IMR-90 (cell line): ENCODE measurements around the gene GRK5. TPM values are rescaled to one million over a fixed set of nuclear protein-coding genes. Genes with fewer than 3 reads are reported as not detected.

Experiments used
- ATAC-seq: fragments of 200-7000 bp; cut with Tn5 transposase; 2 replicates; pipeline ENCODE4 v1.9.1; 2020; ENCODE audit warnings: low read depth, mild to moderate bottlenecking, moderate library complexity
- BruUV-seq: library from RNA; stranded (reverse); fragments of 400-500 nt; replicated peaks from 2 replicates; lab custom pipeline; 2021; lab: Mats Ljungman, UMichigan
- CTCF ChIA-PET: fragments of 300-600 bp; formaldehyde crosslinking; extraction: SDS; loops from one replicate; lab custom pipeline; 2021; ENCODE audit warnings: antibody characterized with exemption; lab: Yijun Ruan, JAX
- POLR2A ChIA-PET: fragments of 300-600 bp; sonication (Branson Sonifier 250); formaldehyde crosslinking; loops from one replicate; lab custom pipeline; 2022; ENCODE audit warnings: antibody characterized with exemption; ENCODE audit not compliant: unreplicated experiment; lab: Charles Lee
- DNase-seq: peaks from one replicate; pipeline ENCODE4 v3.0.0; 2013
- H2AFZ ChIP-seq: replicated peaks from 2 replicates; pipeline ENCODE3; 2013; ENCODE audit warnings: low read length, mild to moderate bottlenecking; ENCODE audit not compliant: poor library complexity
- H2AK5ac ChIP-seq: 2 replicates; pipeline ENCODE4 v1.6.1; 2013; ENCODE audit warnings: low read depth, low read length, inconsistent platforms
- H2AK9ac ChIP-seq: replicated peaks from 2 replicates; pipeline ENCODE3; 2013; ENCODE audit warnings: mild to moderate bottlenecking, low read depth, low read length, moderate library complexity; ENCODE audit not compliant: poor library complexity
- H2BK120ac ChIP-seq: 2 replicates; pipeline ENCODE4 v1.6.1; 2013; ENCODE audit warnings: low read depth, low read length, inconsistent platforms
- H2BK15ac ChIP-seq: 3 replicates; pipeline ENCODE4 v1.6.1; 2013; ENCODE audit warnings: low read depth, low read length, inconsistent platforms
- H2BK20ac ChIP-seq: 2 replicates; pipeline ENCODE4 v1.6.1; 2013; ENCODE audit warnings: low read depth, mild to moderate bottlenecking, inconsistent platforms, low read length, moderate library complexity
- H2BK5ac ChIP-seq: 2 replicates; pipeline ENCODE4 v1.6.1; 2013; ENCODE audit warnings: mild to moderate bottlenecking, low read depth, low read length, inconsistent platforms; ENCODE audit not compliant: poor library complexity, severe bottlenecking
- H3K14ac ChIP-seq: replicated peaks from 2 replicates; pipeline ENCODE4 v1.6.1; 2013; ENCODE audit warnings: low read depth, low read length, inconsistent platforms
- H3K18ac ChIP-seq: 2 replicates; pipeline ENCODE4 v1.6.1; 2013; ENCODE audit warnings: low read depth, low read length, control low read depth
- H3K23ac ChIP-seq: 2 replicates; pipeline ENCODE4 v1.6.1; 2013; ENCODE audit warnings: low read depth, low read length, inconsistent platforms
- H3K27ac ChIP-seq: 2 replicates; pipeline ENCODE4 v1.5.1; 2013; ENCODE audit warnings: mild to moderate bottlenecking, control low read depth, low read length; ENCODE audit not compliant: insufficient read depth
- H3K27me3 ChIP-seq: 2 replicates; pipeline ENCODE4 v1.6.1; 2013; ENCODE audit warnings: low read length; ENCODE audit not compliant: control insufficient read depth, insufficient read depth
- H3K36me3 ChIP-seq: 2 replicates; pipeline ENCODE4 v1.6.1; 2013; ENCODE audit warnings: low read length, mixed read lengths; ENCODE audit not compliant: control insufficient read depth, insufficient read depth
- H3K4ac ChIP-seq: 2 replicates; pipeline ENCODE4 v1.6.1; 2013; ENCODE audit warnings: low read depth, low read length, inconsistent platforms
- H3K4me1 ChIP-seq: 2 replicates; pipeline ENCODE4 v1.6.1; 2013; ENCODE audit warnings: low read length, mixed read lengths; ENCODE audit not compliant: control insufficient read depth, insufficient read depth
- H3K4me2 ChIP-seq: 2 replicates; pipeline ENCODE4 v1.6.1; 2013; ENCODE audit warnings: low read depth, mild to moderate bottlenecking, control low read depth, low read length, moderate library complexity
- H3K4me3 ChIP-seq: 2 replicates; pipeline ENCODE4 v1.5.1; 2013; ENCODE audit warnings: low read depth, mild to moderate bottlenecking, control low read depth, low read length, moderate library complexity; ENCODE audit not compliant: insufficient read depth
- H3K56ac ChIP-seq: 2 replicates; pipeline ENCODE4 v1.6.1; 2013; ENCODE audit warnings: low read length, inconsistent platforms; ENCODE audit not compliant: insufficient read depth; ENCODE audit errors: extremely low read depth
- H3K79me1 ChIP-seq, 2 experiments: 2 replicates each; pipeline ENCODE4 v1.6.1; 2013; ENCODE audit warnings: low read length in 2 of 2, inconsistent platforms in 1 of 2, low read depth in 1 of 2
- H3K9ac ChIP-seq: 2 replicates; pipeline ENCODE4 v1.6.1; 2013; ENCODE audit warnings: low read depth, low read length, control low read depth
- H3K9me1 ChIP-seq: 2 replicates; pipeline ENCODE4 v1.6.1; 2013; ENCODE audit warnings: low read length, inconsistent platforms; ENCODE audit not compliant: insufficient read depth
- H3K9me3 ChIP-seq: 2 replicates; pipeline ENCODE4 v1.6.1; 2013; ENCODE audit warnings: low read length; ENCODE audit not compliant: control insufficient read depth, insufficient read depth
- H4K20me1 ChIP-seq: 2 replicates; pipeline ENCODE4 v1.6.1; 2013; ENCODE audit warnings: low read length, inconsistent platforms; ENCODE audit not compliant: insufficient read depth
- H4K5ac ChIP-seq: 2 replicates; pipeline ENCODE4 v1.6.1; 2013; ENCODE audit warnings: mild to moderate bottlenecking, low read depth, low read length, control low read depth
- H4K8ac ChIP-seq, 2 experiments: 2 replicates each; pipeline ENCODE4 v1.6.1; 2013; ENCODE audit warnings: low read depth in 2 of 2, low read length in 2 of 2, control low read depth in 1 of 2, inconsistent platforms in 1 of 2
- H4K91ac ChIP-seq: 2 replicates; pipeline ENCODE4 v1.6.1; 2013; ENCODE audit warnings: low read depth, low read length, inconsistent platforms; ENCODE audit not compliant: insufficient read depth
- ELK1 ChIP-seq: fragments of 150-350 bp; IDR thresholded peaks from 2 replicates; pipeline ENCODE4 v1.6.1; 2016; ENCODE audit warnings: low read depth, mild to moderate bottlenecking, low read length, moderate library complexity, borderline replicate concordance
- FOS ChIP-seq: fragments of 150-350 bp; IDR thresholded peaks from 2 replicates; pipeline ENCODE4 v1.6.1; 2016; ENCODE audit warnings: low read depth, low read length
- MAZ ChIP-seq: IDR thresholded peaks from 2 replicates; pipeline ENCODE4 v1.6.1; 2012; ENCODE audit warnings: low read depth, mild to moderate bottlenecking, low read length, improper control_type of control experiment, moderate library complexity, borderline replicate concordance
- RAD21 ChIP-seq: IDR thresholded peaks from 2 replicates; pipeline ENCODE4 v1.6.1; 2012; ENCODE audit warnings: low read length, improper control_type of control experiment
- RFX5 ChIP-seq: IDR thresholded peaks from 2 replicates; pipeline ENCODE4 v1.8.0; 2012; ENCODE audit warnings: low read depth, mild to moderate bottlenecking, low read length, moderate library complexity
- USF2 ChIP-seq: fragments of 150-350 bp; IDR thresholded peaks from 2 replicates; pipeline ENCODE4 v1.6.1; 2017; ENCODE audit warnings: mild to moderate bottlenecking, antibody characterized with exemption, low read length, low read depth
- WGBS, 2 experiments: methylation state at CpG; one replicate each; pipeline versions ENCODE4 v1.1.5 to v1.1.7; 2013; ENCODE audit warnings: missing lambda C conversion rate in 2 of 2; ENCODE audit not compliant: insufficient read length in 1 of 2; ENCODE audit errors: extremely low coverage in 2 of 2; 5-methylcytosine and 5-hydroxymethylcytosine counted together
- dilution Hi-C: fragments of 300-500 bp; cut with HindIII; formaldehyde crosslinking; loops from one replicate; pipeline ENCODE4 v1.14.3; 2018; ENCODE audit warnings: low sequenced_read_pairs; ENCODE audit not compliant: unreplicated experiment
- in situ Hi-C: fragments of 300-500 bp; cut with MboI; formaldehyde crosslinking; loops from 3 replicates; pipeline ENCODE4 v1.14.3; 2019; ENCODE audit warnings: low sequenced_read_pairs, inconsistent platforms, mixed read lengths
- intact Hi-C: fragments of 100-400 bp; cut with micrococcal nuclease; formaldehyde crosslinking; loops from 2 replicates; pipeline ENCODE4 v1.10.0; 2022
- polyA plus RNA-seq, 3 experiments: library from polyadenylated mRNA; depleted of rRNA; stranded (reverse); fragments of >200 nt; gene quantifications; 2 replicates each; pipeline ENCODE4 v1.2.3, GENCODE V29; 2012; ENCODE audit warnings: low replicate concordance in 1 of 3
- total RNA-seq: library from RNA; depleted of rRNA; stranded (reverse); fragments of >200 nt; gene quantifications from 2 replicates; pipeline ENCODE4 v1.2.3, GENCODE V29; 2012

The GRK5 gene
- total and polyA plus RNA-seq, 2 of the 4 experiments (the other 2 are of a cell fraction): 12.9 to 16.3 TPM

GRCh38 chr10:119304541-119304940 lies 97.2 kb downstream of the GRK5 start:
- ChIA-PET POLR2A (no interaction called here), CTCF (interaction anchor here (0.7 kb wide), 1 partner anchor 57 kb away, joined by 5 read pairs; no protein-coding TSS in a partner anchor)
- in situ Hi-C loops (no loop called here), intact Hi-C loops (no loop called here), dilution Hi-C loops (no loop called here)
- no peak overlapping the region for H2AK9ac ChIP-seq
- no peak overlapping the region for H3K56ac ChIP-seq
- no peak overlapping the region for H2BK5ac ChIP-seq
- TF ChIP-seq ELK1 (no peak), RAD21 (no peak), MAZ (no peak), FOS (no peak), USF2 (no peak), RFX5 (no peak)
- H3K14ac ChIP-seq: no peak overlapping the region
- peaks cover 44 to 98% of the 10 kb centered on the region in 2 experiments for H3K79me1 ChIP-seq
- H3K4me1 ChIP-seq: peaks cover 29% of the 10 kb centered on the region
- H3K4ac ChIP-seq: no peak overlapping the region
- H3K9ac ChIP-seq: no peak overlapping the region
- no peak overlapping the region for H4K5ac ChIP-seq
- H3K27ac ChIP-seq: no peak overlapping the region
- H2AK5ac ChIP-seq: no peak overlapping the region
- ATAC-seq (no peak), DNase-seq (no peak)
- no peak overlapping the region for H4K91ac ChIP-seq
- no peak overlapping the region for H2BK15ac ChIP-seq
- no peaks in the 10 kb centered on the region for H3K9me3 ChIP-seq
- no peaks in the 10 kb centered on the region for H3K27me3 ChIP-seq
- H3K18ac ChIP-seq: no peak overlapping the region
- no peak overlapping the region for H3K4me3 ChIP-seq
- no peak overlapping the region for H3K4me2 ChIP-seq
- no peak overlapping the region for H2BK20ac ChIP-seq
- peaks cover 12% of the 10 kb centered on the region for H3K36me3 ChIP-seq
- no TSS peak for BruUV-seq
- no peak overlapping the region for H4K8ac ChIP-seq
- no peak overlapping the region for H3K23ac ChIP-seq
- peaks cover 100% of the 10 kb centered on the region for H4K20me1 ChIP-seq
- peaks cover 40% of the 10 kb centered on the region for H3K9me1 ChIP-seq
- no CpG with 5 or more reads among the region's 8 CpGs for WGBS, 2 experiments
- H2BK120ac ChIP-seq: no peak overlapping the region
- H2AFZ ChIP-seq: no peak overlapping the region
